ENCODE results near the gene TLE5.

DNA sequence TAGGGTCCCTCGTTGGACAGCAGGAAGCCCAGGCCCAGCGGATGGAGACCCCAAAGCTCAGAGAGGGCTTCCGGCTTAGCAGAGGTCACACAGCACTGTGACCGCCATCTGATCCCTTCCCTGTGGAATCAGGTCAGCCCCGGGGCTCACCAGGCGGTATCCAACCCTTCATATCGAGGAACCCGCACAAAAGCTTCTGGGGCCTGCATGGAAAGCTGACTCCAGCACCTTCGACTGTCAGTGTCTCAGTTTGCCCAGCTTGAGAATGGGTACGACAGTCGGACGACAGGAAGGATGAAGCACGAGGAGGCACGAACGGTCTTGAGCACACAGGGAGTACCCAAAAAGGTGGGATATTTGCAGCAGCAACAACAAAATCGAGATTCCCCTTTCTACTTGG lies 2.6 kb downstream of the TLE5 start:
- TF ChIP-seq, protein P1, sequence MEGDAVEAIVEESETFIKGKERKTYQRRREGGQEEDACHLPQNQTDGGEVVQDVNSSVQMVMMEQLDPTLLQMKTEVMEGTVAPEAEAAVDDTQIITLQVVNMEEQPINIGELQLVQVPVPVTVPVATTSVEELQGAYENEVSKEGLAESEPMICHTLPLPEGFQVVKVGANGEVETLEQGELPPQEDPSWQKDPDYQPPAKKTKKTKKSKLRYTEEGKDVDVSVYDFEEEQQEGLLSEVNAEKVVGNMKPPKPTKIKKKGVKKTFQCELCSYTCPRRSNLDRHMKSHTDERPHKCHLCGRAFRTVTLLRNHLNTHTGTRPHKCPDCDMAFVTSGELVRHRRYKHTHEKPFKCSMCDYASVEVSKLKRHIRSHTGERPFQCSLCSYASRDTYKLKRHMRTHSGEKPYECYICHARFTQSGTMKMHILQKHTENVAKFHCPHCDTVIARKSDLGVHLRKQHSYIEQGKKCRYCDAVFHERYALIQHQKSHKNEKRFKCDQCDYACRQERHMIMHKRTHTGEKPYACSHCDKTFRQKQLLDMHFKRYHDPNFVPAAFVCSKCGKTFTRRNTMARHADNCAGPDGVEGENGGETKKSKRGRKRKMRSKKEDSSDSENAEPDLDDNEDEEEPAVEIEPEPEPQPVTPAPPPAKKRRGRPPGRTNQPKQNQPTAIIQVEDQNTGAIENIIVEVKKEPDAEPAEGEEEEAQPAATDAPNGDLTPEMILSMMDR (IDR thresholded peaks at IDR 0.05; ENCODE audit: insufficient read depth, low read length): no peak
- TF ChIP-seq GABPA (IDR thresholded peaks at IDR 0.05; ENCODE audit: low read depth) (no peak), SPI1 (IDR thresholded peaks at IDR 0.05; ENCODE audit: borderline replicate concordance, low read depth) (no peak), POLR2AphosphoS5 (IDR thresholded peaks at IDR 0.05; ENCODE audit: low read depth) (no peak)
- TF ChIP-seq, protein P2, sequence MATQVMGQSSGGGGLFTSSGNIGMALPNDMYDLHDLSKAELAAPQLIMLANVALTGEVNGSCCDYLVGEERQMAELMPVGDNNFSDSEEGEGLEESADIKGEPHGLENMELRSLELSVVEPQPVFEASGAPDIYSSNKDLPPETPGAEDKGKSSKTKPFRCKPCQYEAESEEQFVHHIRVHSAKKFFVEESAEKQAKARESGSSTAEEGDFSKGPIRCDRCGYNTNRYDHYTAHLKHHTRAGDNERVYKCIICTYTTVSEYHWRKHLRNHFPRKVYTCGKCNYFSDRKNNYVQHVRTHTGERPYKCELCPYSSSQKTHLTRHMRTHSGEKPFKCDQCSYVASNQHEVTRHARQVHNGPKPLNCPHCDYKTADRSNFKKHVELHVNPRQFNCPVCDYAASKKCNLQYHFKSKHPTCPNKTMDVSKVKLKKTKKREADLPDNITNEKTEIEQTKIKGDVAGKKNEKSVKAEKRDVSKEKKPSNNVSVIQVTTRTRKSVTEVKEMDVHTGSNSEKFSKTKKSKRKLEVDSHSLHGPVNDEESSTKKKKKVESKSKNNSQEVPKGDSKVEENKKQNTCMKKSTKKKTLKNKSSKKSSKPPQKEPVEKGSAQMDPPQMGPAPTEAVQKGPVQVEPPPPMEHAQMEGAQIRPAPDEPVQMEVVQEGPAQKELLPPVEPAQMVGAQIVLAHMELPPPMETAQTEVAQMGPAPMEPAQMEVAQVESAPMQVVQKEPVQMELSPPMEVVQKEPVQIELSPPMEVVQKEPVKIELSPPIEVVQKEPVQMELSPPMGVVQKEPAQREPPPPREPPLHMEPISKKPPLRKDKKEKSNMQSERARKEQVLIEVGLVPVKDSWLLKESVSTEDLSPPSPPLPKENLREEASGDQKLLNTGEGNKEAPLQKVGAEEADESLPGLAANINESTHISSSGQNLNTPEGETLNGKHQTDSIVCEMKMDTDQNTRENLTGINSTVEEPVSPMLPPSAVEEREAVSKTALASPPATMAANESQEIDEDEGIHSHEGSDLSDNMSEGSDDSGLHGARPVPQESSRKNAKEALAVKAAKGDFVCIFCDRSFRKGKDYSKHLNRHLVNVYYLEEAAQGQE (IDR thresholded peaks at IDR 0.05; ENCODE audit: insufficient replicate concordance, low read depth): no peak
